GM15510 (cell line): ENCODE measurements around the gene WDR83.

Experiments used
- POLR2A ChIP-seq: IDR thresholded peaks from 3 replicates; pipeline ENCODE4 v1.6.1; 2011; ENCODE audit warnings: borderline replicate concordance; ENCODE audit not compliant: insufficient read length; ENCODE audit errors: extremely low read depth

WDR83 gene

DNA sequence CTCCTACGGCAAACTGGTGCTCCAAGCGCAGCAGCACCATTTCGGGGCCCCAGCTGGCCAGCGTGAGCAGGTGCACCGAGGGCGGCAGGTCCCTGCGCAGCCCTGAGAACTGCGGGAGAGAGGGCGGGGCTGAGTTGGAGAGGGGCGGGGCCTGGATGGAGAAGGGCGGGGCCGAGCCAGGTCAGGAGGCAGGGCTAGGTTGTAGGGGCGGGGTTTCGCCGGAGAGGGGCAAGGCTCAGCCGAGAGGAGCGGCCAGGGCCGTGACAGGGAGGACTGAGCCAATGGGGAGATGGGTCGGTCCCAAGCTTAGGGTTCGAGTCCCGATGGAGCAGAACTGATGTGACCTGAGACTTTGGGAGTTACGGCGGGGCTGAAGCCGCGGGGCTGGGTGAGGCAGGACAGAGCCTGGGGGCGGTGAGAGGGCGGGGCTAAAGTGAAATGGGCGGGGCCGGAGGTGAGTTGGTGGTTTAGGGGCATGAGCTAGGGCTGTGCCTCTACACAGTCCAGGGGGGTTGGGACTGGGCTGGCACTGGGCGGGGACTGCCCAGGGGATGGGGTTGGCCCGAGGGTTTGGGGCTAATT lies 19.0 kb upstream of the WDR83 start:
- no peak for TF ChIP-seq POLR2A

DNA sequence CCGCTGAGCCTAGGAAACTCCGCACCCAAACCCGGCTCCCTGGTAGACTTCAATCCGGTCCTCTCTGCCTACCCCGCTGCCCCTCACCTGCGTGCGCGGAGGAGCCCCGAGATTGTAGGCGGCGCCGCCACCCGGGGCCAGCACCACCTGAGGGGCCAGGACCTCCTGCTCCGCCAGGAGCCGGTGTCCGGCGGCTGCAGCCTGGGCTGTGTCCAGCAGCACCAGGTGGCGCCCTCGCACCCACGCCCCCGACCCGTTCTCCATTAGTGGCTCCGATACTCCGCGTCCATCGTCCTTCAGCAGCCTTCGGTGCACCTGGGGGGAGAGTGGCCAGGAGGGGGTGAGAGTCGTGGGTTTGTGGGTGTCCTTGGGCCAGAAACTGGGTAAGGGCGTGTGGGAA lies 18.5 kb upstream of the WDR83 start:
- TF ChIP-seq POLR2A = no peak

GRCh38 chr19:12649941-12650340 lies 16.7 kb upstream of the WDR83 start:
- TF ChIP-seq POLR2A = no peak

- TF ChIP-seq POLR2A = no peak
Observed at GRCh38 chr19:12652219-12652618, 14.4 kb upstream of the WDR83 start.

DNA sequence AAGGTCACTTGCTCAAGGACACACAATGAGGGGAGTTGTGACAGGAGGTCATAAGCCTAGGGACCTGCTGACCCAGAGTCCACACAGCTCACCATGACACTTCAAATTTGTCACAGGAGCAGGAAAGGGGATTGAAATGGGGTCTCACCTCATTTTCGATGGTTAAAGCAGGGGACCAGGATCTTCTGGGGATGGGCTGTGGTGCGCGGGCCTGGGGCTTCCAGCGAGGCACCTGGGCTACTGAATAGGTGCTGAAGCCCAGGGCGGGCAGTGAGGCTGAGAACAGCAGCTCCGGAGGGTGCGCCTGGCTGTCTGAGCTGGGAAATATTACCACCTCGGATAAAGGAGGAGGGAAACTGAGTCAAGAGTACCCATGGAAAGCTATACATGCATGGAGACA lies 11.1 kb upstream of the WDR83 start:
- no peak for TF ChIP-seq POLR2A

GRCh38 chr19:12656899-12657571 lies 9.6 kb upstream of the WDR83 start:
- no peak for TF ChIP-seq POLR2A

DNA sequence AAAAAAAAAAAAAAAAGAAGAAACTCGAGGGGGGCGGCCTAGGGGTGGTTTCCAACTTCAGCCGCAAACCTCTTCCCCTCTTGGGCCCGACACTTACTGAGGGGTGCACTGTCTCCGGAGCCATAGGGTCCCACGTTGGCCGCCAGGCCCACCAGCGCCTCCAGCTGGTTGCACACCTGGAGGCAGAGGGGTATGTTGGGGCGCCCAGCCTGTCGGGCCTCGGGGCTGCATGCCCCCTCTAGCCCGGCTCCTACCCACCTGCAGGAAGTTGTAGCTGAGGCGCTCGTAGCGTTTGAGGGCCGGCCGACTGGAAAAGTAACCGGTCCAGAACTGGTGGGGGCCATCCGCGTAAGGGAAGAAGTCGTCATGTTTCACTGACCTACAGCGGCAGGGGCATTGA lies 8.6 kb upstream of the WDR83 start:
- no peak for TF ChIP-seq POLR2A

GRCh38 chr19:12660980-12661379 lies 5.6 kb upstream of the WDR83 start:
- TF ChIP-seq POLR2A = no peak

DNA sequence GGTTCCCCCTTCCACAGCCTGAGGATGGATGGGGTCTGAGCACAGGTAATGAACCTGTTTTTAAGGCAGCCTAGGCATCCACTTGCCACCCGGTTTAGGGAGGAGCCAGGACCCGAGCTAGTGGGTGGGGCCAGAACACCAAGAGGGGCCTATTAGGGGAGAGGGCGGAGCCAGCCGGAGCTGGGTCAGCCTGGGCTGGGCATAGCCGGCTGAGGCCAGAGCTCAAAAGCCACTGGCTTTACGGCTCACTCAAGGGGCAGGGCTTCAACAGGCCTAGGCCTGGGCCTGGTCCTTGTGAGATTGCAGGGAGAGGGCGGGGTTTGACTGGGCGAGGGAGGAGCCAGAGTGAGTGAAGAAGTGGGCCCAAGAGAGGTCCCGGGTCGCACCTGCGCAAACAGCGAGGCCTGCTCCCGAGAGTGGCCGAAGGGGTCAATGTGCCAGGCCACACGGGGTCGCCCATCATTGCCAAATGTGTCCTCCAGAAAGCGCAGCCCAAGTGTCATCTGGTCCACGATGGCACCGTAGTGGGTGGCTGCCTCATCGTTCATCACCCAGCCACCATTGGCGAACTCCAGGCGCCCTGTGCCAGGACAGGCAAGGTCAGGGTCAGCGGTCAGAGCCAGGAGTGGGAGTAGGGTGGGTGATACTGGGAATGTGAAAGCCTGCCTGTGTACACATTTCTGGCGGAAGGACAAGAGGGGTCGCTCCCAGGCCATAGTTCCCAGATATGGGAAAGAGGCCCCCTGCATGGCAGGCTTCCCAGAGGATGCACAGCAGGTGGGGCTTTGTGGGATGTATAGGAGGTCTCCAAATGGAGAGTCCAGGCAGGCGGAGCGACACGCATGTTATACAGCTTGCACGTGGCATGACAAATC lies 2.0 kb upstream of the WDR83 start:
- no peak for TF ChIP-seq POLR2A

DNA sequence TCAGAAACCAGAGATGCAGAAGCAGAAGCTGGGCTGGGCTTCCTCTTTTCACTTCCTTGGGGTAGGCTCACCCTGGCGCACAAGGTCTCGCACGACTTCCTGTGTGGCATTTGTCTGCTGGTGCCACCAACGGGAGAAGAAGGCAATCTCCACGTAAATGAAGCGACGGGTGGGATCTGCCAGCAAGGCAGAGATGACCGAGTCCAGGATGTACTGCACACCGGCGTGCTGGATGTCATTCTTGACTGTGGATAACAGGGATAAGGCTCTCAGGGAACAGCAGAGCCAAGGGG lies 1.4 kb upstream of the WDR83 start:
- TF ChIP-seq POLR2A = peak; percentile 31

- TF ChIP-seq POLR2A = no peak
Observed at GRCh38 chr19:12665671-12666264, 839 bp upstream of the WDR83 start.

DNA sequence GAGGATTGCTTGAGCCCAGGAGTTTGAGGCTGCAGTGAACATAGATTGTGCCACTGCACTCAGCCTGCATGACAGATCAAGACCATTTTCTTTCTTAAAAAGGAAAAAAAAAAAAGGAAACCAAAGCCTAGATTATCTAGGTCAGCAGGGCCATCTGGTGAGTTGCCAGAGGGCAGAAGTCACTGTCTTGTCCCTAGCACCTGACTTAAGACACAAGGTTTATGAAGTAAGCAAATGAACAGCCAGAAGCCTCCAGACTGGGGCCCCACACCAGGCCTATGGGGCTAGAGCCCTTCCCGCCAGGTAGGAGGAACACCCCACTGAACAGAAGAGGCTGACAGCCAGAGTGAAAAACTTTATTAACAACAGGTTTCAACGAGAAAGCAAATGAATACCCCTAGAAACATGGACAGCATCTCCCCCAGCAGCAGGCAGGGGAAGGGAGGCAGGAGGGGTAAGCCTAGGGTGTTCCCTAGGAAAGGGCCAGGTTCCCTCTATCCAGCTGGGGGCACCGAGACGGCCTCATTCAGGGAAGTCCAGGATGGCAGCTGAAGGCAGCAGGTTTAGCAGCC lies 1.2 kb downstream of the WDR83 start:
- no peak for TF ChIP-seq POLR2A

DNA sequence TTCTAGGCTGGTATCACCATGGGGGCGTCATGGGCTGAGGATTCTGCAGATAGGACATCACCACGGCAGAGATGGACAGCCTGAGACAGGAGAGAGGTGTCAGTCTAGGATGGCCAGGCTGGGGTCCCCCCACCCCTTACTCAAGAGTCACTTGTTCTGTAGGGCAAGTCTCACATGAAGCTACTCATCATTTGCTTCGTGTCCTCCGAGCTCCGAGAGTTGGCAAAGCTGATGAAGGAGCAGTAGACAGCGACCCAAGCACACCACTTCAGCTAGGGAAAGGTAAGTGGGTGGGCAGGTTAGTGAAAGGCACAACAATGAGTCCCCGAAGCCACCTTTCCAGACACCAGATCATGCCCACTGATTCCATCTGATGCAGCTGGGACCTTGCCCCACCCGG lies 1.7 kb downstream of the WDR83 start:
- no peak for TF ChIP-seq POLR2A

DNA sequence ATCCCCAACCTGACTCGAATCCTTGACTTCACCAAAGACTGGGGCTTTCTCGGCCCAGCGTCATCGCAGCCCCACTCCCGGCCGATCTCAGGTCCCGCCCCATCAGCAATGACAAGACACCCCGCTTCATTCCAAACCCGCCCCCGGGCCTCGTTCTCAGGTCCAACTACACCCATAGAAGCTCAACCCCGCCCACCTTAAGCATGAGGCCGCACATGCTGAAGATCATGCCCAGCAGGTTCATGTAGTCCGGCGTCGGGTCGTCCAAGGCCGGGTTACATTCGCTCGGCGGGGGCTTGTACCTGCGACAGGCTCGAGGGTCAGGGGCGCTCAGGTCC lies 2.3 kb downstream of the WDR83 start:
- no peak for TF ChIP-seq POLR2A
